Endometrial microvascular endothelial cells (primary cell): Measurements from ENCODE around the gene DNAH1. TPM values are rescaled to one million over a fixed set of nuclear protein-coding genes. Genes with fewer than 3 reads are reported as not detected.

Source experiments
- in situ Hi-C: cut with HindIII; loops from 2 replicates; pipeline ENCODE4 v1.10.0; 2017; ENCODE audit warnings: low sequenced_read_pairs, low pct_unique_long_range_greater_than_20kb; ENCODE audit errors: inconsistent ontology term
- total RNA-seq: library from RNA; depleted of rRNA; stranded (reverse); fragments of >200 nt; gene quantifications from one replicate; pipeline ENCODE4 v1.2.3, GENCODE V29; 2015; ENCODE audit errors: inconsistent ontology term

DNAH1 gene
- total RNA-seq, 1 donor from 2014 or later = 2.1 TPM

DNA sequence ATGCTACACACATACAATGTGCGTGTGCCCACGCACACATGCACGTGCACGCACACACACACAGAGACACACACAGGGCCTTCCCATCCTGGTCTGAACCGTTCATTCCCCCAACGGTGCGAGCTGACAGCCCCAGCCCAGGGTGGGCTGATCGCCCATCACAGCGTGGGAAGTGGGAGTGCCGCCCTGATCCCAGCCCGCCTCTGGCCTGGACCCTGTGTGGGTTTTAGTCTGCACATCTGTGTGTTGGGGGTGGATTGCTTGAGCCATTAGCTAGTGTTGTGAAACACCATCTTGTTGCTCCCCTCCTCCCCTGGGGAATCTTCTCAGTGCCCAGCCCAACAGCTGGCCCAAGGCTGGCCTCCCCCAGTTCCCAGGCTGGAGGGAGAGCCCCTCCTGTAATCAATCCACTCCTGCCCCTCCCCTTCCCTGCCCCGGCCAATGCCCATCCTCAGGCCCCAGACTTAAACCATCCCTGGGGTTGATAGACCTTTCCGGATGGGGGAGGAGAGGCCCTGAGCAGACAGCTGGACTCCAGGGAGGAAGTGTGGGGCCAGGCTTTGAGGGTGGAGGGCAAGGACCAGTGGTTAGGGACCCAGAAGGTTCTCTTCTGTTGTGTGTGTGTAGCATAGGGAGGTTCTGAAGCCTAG is 120.5 kb downstream of the DNAH1 start:
- in situ Hi-C loops = no loop called here

DNA sequence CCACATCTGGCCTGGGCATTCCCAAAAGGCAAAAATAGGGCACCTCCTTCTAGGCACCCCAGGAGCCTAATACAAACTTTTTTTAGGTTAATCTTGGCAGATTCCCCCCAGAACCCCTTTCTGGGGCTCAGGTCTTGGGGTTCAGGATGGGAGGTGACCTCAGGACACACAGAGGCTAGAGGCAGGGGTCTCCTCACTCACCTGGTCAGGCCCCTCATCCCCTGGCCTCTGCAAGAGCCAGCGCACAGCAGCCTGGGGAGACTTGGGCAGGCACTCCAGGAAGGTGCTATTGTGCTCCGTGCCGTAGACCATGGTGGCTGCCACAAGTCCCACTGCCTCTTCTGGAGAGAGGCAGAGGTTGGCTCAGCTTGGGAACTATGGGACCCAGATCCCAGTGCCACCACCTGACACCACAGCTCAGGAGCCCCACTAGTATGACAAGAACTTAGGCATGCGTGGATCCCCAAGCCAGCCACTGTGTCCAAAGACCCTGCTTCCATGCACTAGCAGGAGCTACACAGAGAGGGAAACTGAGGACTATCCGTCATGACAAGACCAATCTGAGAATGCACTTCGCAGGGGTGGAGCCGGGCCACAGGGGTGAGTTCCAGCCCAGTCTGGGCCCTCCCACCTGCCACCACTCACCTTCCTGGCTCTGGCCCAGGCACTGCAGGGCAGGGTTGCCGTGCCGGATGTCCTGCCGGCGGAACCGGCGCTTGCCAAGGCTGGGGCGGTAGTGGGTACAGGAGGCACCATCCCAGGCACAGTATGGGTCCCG is 121.4 kb downstream of the DNAH1 start:
- in situ Hi-C loops = no loop called here

DNA sequence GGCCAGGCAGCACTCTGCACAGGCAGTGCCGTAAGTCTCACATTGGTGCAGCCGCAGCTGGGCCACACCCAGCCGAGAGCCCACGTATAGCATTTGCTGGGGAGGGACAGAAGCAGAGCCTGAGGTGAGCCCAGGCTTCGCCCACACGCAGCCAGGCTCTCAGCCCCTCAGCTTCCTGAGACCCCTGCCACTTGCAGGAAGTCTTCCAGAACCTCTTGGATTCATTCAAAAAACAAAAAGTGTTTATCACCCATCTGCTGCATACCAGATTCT is 121.9 kb downstream of the DNAH1 start:
- in situ Hi-C loops = no loop called here

GRCh38 chr3:52438579-52439425 is 122.7 kb downstream of the DNAH1 start:
- in situ Hi-C loops = no loop called here

- in situ Hi-C loops = no loop called here
Observed at GRCh38 chr3:52439426-52440248, 123.5 kb downstream of the DNAH1 start.

DNA sequence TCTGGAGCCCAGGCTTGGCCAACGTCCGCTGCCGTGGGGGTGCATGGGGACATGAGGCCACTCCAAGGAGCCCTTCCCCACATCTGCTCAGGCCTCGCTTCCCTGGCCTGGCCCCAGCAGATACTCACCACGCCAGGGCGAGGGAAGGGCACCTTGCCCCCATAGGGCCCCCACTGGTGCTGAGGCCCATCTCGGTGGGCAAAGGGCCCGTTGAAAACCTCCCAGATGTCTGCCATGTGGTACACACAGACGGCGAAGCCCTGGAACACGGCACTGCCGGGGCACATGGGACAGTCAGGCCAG is 124.1 kb downstream of the DNAH1 start:
- in situ Hi-C loops = no loop called here

DNA sequence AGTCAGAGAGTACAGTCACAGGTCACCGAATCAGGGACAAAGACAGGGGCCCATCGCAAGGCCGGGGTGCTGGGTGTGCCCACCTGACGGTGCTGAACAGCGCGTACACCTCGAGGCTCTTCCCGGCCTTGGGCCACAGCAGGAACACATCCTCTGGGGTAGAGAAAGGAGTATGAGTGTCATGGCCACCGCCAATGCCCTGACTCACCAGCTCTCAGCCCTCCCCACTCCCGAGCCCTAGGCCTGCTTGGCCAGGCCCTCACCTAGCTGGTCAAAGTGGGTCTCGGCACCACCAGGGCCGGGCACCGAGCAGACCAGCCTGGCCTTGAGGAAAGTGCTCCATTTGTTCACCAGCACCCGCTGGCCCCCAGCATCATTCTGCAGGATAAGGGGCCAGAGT is 124.6 kb downstream of the DNAH1 start:
- in situ Hi-C loops = no loop called here

DNA sequence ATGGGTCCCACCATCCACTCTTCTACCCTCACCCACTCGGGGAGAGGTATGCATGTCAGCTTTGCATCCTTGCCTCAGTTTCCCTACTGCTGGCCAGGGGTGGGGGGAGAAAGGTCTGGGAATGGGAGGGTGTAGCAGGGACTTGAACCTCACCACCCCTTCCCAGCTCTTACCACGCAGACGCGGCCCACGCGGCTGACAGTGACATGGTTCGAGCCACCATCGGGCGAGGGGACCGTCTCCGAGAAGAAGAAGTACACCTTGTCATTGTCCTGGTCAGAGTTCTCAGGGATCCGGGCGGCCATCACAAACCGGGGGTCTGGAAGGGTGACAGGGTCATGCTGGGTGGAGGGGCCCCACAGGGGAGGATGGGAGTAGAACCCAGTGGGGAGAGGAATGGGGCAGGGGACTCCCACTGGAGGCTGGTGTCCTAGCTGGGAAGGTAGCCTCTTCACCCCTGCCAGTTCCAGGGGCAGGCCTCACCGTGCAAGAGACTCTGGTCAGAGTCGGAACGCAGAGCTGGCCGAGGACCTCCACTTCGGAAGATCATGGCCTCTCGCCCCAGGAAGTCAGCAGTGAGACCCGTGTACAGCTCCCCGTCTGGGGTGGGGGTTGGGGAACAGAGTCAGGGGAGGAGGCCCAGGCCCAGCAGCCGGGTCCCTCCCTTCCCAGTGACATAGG is 125.1 kb downstream of the DNAH1 start:
- in situ Hi-C loops = no loop called here

- in situ Hi-C loops = no loop called here
Observed at GRCh38 chr3:52441772-52442332, 125.7 kb downstream of the DNAH1 start.

DNA sequence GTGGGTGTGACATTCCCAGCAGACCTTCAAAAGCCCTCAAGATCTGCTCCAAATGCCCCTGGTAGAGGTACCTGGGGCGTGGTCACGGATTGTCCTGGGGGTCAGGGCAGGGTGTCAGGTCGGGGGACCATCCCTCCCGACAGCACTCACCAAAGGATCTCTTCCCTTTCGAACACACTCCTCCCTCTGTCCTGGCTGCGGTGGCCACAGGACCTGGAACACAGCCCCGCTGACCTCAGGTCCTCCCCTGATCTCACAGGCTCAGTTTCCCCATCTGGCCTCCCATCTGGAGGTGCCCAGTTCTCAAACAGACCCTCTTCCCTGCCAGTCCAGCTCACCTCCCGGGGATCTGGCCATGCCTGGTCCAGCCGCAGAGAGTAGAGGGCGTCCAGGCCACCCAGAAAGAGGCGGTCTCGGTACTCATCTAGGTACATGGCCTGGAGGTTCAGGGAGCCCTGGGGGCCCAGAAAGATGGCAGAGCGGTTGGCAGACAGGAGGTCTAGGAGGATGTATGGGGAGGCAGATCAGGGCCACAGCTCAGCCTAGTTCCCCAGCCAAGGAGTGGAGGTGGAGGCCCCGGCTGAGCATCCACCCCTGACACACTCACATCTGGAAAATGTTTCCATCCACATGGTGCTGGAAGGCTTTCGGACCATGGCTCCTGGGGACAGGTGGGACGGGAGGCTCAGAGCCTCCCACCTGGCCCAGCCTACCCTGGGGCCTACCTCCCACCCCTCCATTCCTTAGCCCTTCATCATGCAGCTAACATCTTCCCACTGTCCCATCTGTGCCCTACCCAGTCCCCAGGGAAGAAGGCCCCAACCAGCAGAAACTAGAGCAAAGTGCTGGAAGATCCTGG is 126.5 kb downstream of the DNAH1 start:
- in situ Hi-C loops = no loop called here

GRCh38 chr3:52443268-52443610 is 127.1 kb downstream of the DNAH1 start:
- in situ Hi-C loops = no loop called here

- in situ Hi-C loops = no loop called here
Observed at GRCh38 chr3:52443791-52444687, 127.9 kb downstream of the DNAH1 start.

- in situ Hi-C loops = no loop called here
Observed at GRCh38 chr3:52444860-52445793, 129.0 kb downstream of the DNAH1 start, which contains the start of gene SEMA3G. SEMA3G (minus strand) TSS chr3:52445103; CDS start chr3:52445027, 76 bp downstream.

DNA sequence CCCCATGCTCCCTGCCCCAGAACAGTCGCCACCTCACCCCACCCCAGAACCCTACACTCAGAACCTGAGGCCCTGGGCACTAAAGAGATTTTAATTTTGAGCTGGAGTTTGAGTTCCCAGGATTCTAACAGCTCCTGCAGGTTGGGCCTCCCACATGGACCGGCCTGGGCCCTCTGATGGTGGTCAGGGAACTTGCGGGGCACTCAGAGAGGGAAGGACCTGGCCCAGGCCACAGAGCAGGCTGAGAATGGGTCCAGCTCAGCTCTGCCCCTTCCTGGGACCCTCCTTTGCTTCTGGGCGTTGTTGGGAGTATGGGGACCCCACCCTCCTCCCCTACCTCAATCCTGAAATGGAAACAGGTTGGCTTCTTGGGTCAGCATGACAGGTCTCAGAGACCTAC is 129.9 kb downstream of the DNAH1 start:
- in situ Hi-C loops = no loop called here

DNA sequence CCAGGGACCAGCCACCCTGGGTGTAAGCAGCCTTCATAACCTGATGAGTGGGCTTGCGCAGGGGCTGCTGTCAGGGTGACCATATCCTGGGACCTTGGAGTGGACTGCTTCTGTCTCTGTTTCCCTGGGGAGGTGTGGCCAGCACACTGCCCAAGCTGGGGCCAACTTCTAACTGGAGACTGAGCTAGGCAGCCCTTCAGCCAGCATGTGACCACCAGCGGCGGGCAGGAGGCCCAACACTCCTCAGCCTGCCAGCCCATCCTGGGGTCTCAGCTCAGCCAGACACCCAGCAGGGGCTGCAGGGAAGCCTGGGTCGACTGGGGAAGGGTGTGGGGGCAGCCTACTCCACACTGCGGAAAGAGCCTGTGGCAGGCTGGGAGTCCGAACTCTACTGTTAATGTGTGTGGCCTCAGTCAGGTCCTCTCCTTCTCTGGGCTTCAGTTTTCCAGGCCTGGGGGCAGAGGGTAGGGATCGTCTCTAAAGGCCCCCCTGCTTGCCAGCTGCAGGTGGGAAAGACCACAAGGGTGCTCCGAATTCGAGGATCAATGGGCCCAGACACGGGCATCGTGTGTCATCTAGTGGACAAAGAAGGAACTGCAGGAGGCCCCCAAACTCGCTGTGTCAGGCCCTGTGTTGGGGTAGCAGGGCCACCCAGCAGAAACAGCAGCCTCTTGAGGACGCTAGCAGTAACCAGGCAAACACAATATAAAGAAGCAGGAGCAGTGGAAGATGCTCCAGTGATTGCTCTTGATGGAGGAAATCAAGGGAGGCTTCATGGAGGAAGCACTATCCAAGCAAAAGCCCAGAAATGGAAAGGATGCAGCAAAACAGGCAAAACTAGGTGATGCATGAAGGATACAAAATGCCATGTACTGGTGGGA is 130.8 kb downstream of the DNAH1 start:
- in situ Hi-C loops = no loop called here
